Colonic mucosa (tissue), 2 donors: ENCODE measurements around the gene EOLA1. TPM values are rescaled to one million over a fixed set of nuclear protein-coding genes. Genes with fewer than 3 reads are reported as not detected.

Source experiments
- total RNA-seq, 2 donors: library from RNA; stranded (reverse); fragmentation: NEBNext Ultra II Directional in 1 of 2; extraction: Animal tissue kit (Norgen Biotek cat#: 25700) in 1 of 2; gene quantifications; one replicate each; pipeline ENCODE4 v1.2.1, GENCODE V29; 2021
- donor health status: DM: no; HTN: no; CAD: no.
- donor health status: DM: no; HTN: no; CAD: no.

EOLA1 gene
- total RNA-seq, 2 donors from 2014 or later, result 27.1 to 30.9 TPM

Other genes starting within 250 kb of the EOLA1 start
- 10 to 100 TPM; 23.9 to 32.5 TPM for gene IDS, start 35.7 kb upstream of the EOLA1 start, total RNA-seq
- gene HSFX3, start 8.9 kb downstream of the EOLA1 start, total RNA-seq, result not detected
- gene MAGEA9B, start 46.4 kb downstream of the EOLA1 start, total RNA-seq, result not detected
- gene HSFX2, start 54.3 kb downstream of the EOLA1 start, total RNA-seq, result not detected
- 10 to 100 TPM; 12.5 to 18.8 TPM for gene TMEM185A, start 90.8 kb downstream of the EOLA1 start, total RNA-seq
- not detected for gene MAGEA11, start 171.0 kb downstream of the EOLA1 start, total RNA-seq
- 1 to 10 TPM in 1 of 2 donors, under 1 TPM in 1; 0.74 to 2.0 TPM for gene HSFX1, start 233.1 kb downstream of the EOLA1 start, total RNA-seq
- gene MAGEA9, start 240.9 kb downstream of the EOLA1 start, total RNA-seq, result not detected